ENCODE results near the gene SDHA. TPM values are rescaled to one million over a fixed set of nuclear protein-coding genes. Genes with fewer than 3 reads are reported as not detected.
"Not testable (repeated sequence)": the region's sequence is repeated elsewhere in the genome, so short reads cannot be mapped to it uniquely, and the experiment has no call there.

SDHA gene
- total RNA-seq, 3 donors from 2014 or later = 71.1 to 80.6 (median 79.5) TPM

DNA sequence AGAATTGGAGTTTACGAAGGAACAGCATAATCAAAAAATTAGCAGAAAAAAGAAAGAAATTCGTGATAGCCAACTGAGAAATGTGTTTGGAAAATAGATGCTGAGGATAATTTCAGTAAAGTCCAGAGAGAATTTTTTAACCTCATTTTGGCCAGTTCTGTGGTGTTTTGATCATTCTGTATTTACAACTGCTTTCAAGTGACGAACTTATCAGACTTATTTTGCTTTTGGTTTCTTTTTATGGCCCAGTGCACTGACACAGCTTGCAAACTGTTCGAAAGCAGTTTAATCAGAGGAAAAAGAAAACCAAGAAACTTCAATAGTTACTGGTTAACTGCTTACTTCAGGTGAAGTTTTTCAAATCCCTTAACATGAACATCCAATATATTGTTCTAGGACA is 1.9 kb downstream of the SDHA start:
- Histone ChIP-seq H3K4me1 (no peaks in the 10 kb centered on the region), H3K27me3 (no peaks in the 10 kb centered on the region), H3K9me3 (no peaks in the 10 kb centered on the region), H3K27ac (peak overlapping the region; percentile 8 to 33), H3K4me3 (peak overlapping the region; percentile 80 to 99 (median 97)), H3K36me3 (no peaks in the 10 kb centered on the region)
- no peak for TF ChIP-seq POLR2A (IDR thresholded peaks at IDR 0.05)
- TF ChIP-seq POLR2AphosphoS5 (IDR thresholded peaks at IDR 0.05) = no peak
- TF ChIP-seq, protein P1, sequence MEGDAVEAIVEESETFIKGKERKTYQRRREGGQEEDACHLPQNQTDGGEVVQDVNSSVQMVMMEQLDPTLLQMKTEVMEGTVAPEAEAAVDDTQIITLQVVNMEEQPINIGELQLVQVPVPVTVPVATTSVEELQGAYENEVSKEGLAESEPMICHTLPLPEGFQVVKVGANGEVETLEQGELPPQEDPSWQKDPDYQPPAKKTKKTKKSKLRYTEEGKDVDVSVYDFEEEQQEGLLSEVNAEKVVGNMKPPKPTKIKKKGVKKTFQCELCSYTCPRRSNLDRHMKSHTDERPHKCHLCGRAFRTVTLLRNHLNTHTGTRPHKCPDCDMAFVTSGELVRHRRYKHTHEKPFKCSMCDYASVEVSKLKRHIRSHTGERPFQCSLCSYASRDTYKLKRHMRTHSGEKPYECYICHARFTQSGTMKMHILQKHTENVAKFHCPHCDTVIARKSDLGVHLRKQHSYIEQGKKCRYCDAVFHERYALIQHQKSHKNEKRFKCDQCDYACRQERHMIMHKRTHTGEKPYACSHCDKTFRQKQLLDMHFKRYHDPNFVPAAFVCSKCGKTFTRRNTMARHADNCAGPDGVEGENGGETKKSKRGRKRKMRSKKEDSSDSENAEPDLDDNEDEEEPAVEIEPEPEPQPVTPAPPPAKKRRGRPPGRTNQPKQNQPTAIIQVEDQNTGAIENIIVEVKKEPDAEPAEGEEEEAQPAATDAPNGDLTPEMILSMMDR (IDR thresholded peaks at IDR 0.05) = no peak
- intact Hi-C loops (cut with DNase I; ENCODE audit: low total_unique reads) = no loop called here
- no peak for DNase-seq (ENCODE audit: low spot score in 2 of 2)

DNA sequence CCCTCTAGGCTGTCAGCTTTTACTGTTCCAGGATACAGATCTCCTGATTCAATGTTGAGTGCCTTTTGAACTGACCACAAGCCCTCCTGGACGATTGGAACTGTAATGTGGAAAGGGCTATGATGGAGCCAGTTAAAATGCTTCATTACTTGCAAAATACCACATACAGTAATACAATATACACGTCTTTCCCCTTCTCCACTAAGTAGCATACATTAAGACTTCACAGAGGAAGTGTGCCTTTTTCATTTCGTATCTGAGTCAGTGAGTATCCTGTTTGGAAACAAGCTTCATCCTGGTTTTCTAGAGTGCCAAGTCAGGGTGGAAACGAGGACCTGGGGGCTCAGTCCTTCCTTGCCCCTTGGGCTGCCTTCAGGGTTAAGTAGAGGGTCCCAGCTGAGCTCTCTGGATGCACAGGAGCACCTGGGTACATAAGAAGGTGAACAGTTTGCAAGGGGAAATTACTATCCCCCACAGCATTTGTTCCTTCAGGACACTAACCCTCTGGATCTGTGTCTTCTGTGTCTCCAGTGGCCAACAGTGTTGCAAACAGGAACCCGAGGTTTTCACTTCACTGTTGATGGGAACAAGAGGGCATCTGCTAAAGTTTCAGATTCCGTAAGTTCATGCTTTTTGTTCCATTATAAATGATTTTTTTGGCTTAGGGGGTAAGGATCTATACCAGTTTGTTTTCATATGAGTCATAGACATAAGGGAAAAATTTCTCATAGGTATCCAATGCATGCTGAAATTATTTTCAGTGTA is 5.0 kb downstream of the SDHA start:
- H3K27me3 ChIP-seq; H3K4me1 ChIP-seq; intact Hi-C loops (cut with DNase I; ENCODE audit: low total_unique reads); H3K4me3 ChIP-seq; H3K9me3 ChIP-seq; H3K27ac ChIP-seq; DNase-seq (ENCODE audit: low spot score in 2 of 2); H3K36me3 ChIP-seq: not testable (repeated sequence)

DNA sequence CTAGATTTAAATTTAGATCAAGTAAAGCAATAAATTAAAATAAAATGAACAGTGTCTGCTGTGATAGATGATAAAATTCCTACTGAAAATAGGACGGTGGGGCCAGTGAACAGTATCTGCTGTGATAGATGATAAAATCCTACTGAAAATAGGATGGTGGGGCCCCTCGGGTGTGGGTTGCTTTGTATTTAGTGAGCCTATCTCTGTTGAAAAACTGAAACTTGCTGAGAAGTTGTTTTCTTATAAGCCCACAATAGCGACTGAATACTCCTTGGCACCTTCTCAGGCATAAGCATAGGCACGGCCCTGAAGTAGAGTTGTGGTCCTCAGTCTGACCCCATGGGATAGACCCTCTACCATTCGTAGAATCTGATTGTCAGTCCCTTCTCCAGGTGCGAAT is 5.7 kb downstream of the SDHA start:
- H3K27ac ChIP-seq = no peak overlapping the region
- TF ChIP-seq POLR2A (IDR thresholded peaks at IDR 0.05) (no peak), POLR2AphosphoS5 (IDR thresholded peaks at IDR 0.05) (no peak)
- TF ChIP-seq, protein P1 (IDR thresholded peaks at IDR 0.05) = no peak
- no peaks in the 10 kb centered on the region for H3K4me1 ChIP-seq
- intact Hi-C loops (cut with DNase I; ENCODE audit: low total_unique reads) = no loop called here
- H3K27me3 ChIP-seq = no peaks in the 10 kb centered on the region
- no peak for DNase-seq (ENCODE audit: low spot score in 2 of 2)
- H3K4me3 ChIP-seq = no peak overlapping the region
- no peaks in the 10 kb centered on the region for H3K36me3 ChIP-seq
- no peaks in the 10 kb centered on the region for H3K9me3 ChIP-seq

DNA sequence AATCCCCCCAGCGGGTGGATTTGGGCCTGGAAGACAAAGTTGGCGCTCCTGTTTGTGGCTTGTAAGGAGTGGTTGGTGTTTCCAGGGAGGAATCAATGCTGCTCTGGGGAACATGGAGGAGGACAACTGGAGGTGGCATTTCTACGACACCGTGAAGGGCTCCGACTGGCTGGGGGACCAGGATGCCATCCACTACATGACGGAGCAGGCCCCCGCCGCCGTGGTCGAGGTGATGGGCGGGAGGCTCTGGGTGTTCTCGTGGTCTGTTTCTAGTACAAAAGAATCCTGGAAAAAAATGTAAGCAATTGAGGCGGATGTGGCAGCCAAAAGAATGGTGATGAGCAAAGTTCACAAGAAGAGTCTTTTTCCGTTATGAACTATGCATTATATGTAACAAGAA is 7.2 kb downstream of the SDHA start:
- Histone ChIP-seq H3K27ac (no peak overlapping the region), H3K36me3 (no peaks in the 10 kb centered on the region), H3K4me3 (no peak overlapping the region), H3K27me3 (no peaks in the 10 kb centered on the region), H3K9me3 (no peaks in the 10 kb centered on the region), H3K4me1 (no peaks in the 10 kb centered on the region)
- TF ChIP-seq POLR2A (IDR thresholded peaks at IDR 0.05) = no peak
- no peak for TF ChIP-seq POLR2AphosphoS5 (IDR thresholded peaks at IDR 0.05)
- TF ChIP-seq, protein P1 (IDR thresholded peaks at IDR 0.05) = no peak
- intact Hi-C loops (cut with DNase I; ENCODE audit: low total_unique reads) = no loop called here
- no peak for DNase-seq (ENCODE audit: low spot score in 2 of 2)

DNA sequence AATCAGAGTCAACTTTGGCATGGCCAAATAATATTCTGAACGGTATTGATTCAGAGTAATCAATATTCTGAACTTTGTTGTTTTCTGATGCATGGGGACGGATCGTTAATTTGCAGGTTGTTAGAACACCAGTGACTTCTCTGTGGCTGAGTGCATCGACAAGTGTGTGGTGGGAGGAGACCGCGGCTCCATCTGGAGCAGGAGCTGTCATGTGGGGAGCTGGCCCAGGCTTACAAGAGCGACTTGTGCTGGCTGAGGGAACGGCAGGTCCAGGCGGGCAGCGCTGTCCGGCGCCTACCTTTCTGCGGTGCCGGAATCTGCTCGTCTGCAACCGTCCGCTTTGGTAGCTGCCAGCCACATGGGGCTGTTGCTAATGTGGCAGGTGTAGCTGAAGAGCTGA is 9.3 kb downstream of the SDHA start:
- H3K4me3 ChIP-seq; H3K27me3 ChIP-seq; DNase-seq (ENCODE audit: low spot score in 2 of 2); H3K27ac ChIP-seq; H3K4me1 ChIP-seq; intact Hi-C loops (cut with DNase I; ENCODE audit: low total_unique reads); H3K36me3 ChIP-seq; H3K9me3 ChIP-seq: not testable (repeated sequence)

DNA sequence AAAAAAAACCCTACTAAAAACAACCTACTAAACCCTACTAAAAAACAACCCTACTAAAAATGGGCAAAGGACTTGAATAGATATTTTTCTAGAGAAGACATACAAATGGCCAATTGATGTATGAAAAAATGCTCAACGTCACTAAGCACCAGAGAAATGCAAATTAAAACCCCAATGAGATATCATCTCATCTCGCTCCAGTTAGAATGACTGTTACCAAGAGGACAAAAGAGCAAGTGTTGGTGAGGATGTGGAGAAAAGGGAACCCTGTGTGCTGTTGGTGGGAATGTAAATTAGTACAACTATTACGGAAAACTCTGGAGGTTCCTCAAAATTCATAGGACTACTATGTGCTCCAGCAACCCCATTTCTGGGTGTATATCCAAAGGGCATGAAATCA is 10.8 kb downstream of the SDHA start:
- intact Hi-C loops (cut with DNase I; ENCODE audit: low total_unique reads) = no loop called here
- TF ChIP-seq POLR2A (IDR thresholded peaks at IDR 0.05) (no peak), POLR2AphosphoS5 (IDR thresholded peaks at IDR 0.05) (no peak)
- TF ChIP-seq, protein P1 (IDR thresholded peaks at IDR 0.05) = no peak

More for the DNA sequence above, 10.8 kb downstream of the SDHA start:
- H3K4me1 ChIP-seq = no peaks in the 10 kb centered on the region
- no peaks in the 10 kb centered on the region for H3K36me3 ChIP-seq
- H3K27me3 ChIP-seq = no peaks in the 10 kb centered on the region
- no peak for DNase-seq (ENCODE audit: low spot score in 2 of 2)
- no peak overlapping the region for H3K4me3 ChIP-seq
- no peak overlapping the region for H3K27ac ChIP-seq
- H3K9me3 ChIP-seq = no peaks in the 10 kb centered on the region
